Right lobe of liver (tissue), 6 donors: ENCODE measurements around the gene ADISSP. TPM values are rescaled to one million over a fixed set of nuclear protein-coding genes. Genes with fewer than 3 reads are reported as not detected.
A peak's percentile ranks its signal among the peaks of the same experiment; 100 is the strongest.

ENCODE experiments used
- ATAC-seq, 4 donors: fragments of 200-7000 bp; cut with Tn5 transposase; one replicate each; pipeline ENCODE4 v1.9.1; 2020; ENCODE audit warnings: mild to moderate bottlenecking in 4 of 4, moderate library complexity in 4 of 4
- DNase-seq, 3 donors: peaks; one replicate each; pipeline ENCODE4 v3.0.0-alpha.2; 2020
- H3K27ac ChIP-seq, 3 donors: fragments of 200-600 bp; one replicate each; pipeline ENCODE4 v1.8.0; 2022
- H3K27me3 ChIP-seq, 2 donors: fragments of 200-600 bp; one replicate each; pipeline ENCODE4 v1.8.0; 2022
- H3K36me3 ChIP-seq, 4 donors: fragments of 200-600 bp; sonication (generic) in 1 of 4; one replicate each; pipeline versions ENCODE4 v1.5.1 to v1.8.0; 2017 to 2022; ENCODE audit warnings: control low read depth in 1 of 4
- H3K4me1 ChIP-seq, 4 donors: fragments of 200-600 bp; sonication (generic) in 1 of 4; one replicate each; pipeline versions ENCODE4 v1.5.1 to v1.8.0; 2017 to 2022; ENCODE audit warnings: control low read depth in 1 of 4
- H3K4me3 ChIP-seq, 3 donors: fragments of 200-600 bp; one replicate each; pipeline ENCODE4 v1.8.0; 2022
- H3K9me3 ChIP-seq, 4 donors: fragments of 200-600 bp; sonication (generic) in 1 of 4; one replicate each; pipeline versions ENCODE4 v1.5.1 to v1.8.0; 2017 to 2022; ENCODE audit warnings: control low read depth in 1 of 4
- POLR2A ChIP-seq: fragments of 450-650 bp; IDR thresholded peaks from one replicate; pipeline ENCODE4 v1.6.1; 2017; ENCODE audit warnings: antibody characterized with exemption, mild to moderate bottlenecking
- WGBS: methylation state at CpG from one replicate; pipeline ENCODE4 v1.1.6; 2018; ENCODE audit warnings: low coverage, low lambda C conversion rate; ENCODE audit not compliant: insufficient coverage; ENCODE audit errors: missing lambda C conversion rate; 5-methylcytosine and 5-hydroxymethylcytosine counted together
- intact Hi-C, 2 donors: fragments of 100-400 bp; cut with DNase I; formaldehyde crosslinking; loops; one replicate each; pipeline versions ENCODE4 v1.11.2 to v1.14.1; 2022
- total RNA-seq, 6 experiments: library from RNA; depleted of rRNA in 2 of 6; stranded (reverse); fragments of >200 nt in 2 of 6; fragmentation: NEBNext Ultra II Directional in 3 of 6; extraction: Animal tissue kit (Norgen Biotek cat#: 25700) in 3 of 6; gene quantifications; one replicate each; pipeline versions ENCODE4 v1.1.0 to v1.2.4, GENCODE V29; 2016 to 2023
- TF ChIP-seq, protein P1 (sequence below), 4 donors: fragments of 200-600 bp in 3 of 4; fragments of 450-650 bp in 1 of 4; IDR thresholded peaks; one replicate each; pipeline versions ENCODE4 v1.5.1 to v1.8.0; 2016 to 2022; ENCODE audit warnings: antibody characterized with exemption in 4 of 4, mild to moderate bottlenecking in 2 of 4
- donor health status: DM: no; HTN: yes; CAD: no.
- donor health status: DM: no; HTN: no; CAD: no.
- donor health status: DM: no; HTN: no; CAD: no.
- donor health status: DM: no; HTN: yes; CAD: no.
- donor health status: DM: no; HTN: yes; CAD: no.

ADISSP gene
- total RNA-seq, 6 experiments from 2014 or later = 9.6 to 11.7 (median 9.9) TPM

DNA sequence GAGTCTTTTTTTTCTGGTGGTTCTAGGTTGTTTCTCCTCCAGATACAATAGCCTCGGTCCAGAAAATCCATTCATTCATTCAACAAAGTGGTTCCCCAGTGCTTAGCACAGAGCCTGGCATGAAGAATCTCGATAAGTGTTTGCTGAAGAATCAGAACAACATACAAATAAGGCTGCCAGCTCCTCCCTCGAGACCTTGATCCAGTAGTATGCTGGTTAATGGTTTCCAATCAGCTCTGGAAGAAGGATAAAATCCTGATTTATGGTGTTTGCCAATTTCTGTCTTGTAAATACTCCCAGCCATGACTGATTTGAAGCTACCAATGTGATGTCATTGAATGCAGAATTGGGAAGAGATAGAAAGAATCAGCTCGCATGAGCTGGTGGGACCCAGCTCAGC is 31.8 kb downstream of the ADISSP start:
- H3K27ac ChIP-seq = no peak overlapping the region

DNA sequence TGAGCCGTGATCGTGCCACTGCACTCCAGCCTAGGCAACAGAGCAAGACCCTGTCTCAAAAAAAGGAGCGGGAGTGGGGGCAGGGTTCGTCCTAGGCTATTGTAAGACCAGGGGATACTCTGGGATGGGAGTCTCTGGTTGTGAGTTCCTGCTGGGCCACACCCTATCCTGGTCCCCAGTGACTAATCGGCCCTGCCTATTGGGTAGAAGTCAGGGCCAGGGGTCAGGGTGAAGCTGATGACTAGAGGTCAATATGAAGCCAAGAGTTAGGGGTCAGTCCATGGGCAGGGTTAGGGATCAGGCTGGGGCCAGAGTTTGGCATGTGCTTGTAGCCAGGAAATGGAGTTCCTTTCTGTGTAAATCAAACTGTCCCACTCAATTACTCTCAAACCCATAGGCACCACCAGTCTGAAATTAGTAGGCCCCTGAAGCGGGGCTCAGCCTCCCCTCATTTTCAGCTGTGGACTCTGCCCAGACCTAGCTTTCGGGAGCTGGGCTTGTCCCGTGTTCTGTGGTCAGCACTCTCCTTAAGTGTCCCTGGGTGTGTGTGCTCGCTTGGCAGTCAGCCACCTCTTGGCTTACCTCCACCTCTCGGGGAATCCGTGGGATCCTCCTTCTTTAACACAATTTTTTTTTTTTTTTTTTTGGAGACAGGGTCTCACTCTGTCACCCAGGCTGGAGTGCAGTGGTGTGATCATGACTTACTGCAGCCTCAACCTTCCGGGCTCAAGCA is 33.3 kb downstream of the ADISSP start:
- TF ChIP-seq POLR2A = no peak
- TF ChIP-seq, protein P1, sequence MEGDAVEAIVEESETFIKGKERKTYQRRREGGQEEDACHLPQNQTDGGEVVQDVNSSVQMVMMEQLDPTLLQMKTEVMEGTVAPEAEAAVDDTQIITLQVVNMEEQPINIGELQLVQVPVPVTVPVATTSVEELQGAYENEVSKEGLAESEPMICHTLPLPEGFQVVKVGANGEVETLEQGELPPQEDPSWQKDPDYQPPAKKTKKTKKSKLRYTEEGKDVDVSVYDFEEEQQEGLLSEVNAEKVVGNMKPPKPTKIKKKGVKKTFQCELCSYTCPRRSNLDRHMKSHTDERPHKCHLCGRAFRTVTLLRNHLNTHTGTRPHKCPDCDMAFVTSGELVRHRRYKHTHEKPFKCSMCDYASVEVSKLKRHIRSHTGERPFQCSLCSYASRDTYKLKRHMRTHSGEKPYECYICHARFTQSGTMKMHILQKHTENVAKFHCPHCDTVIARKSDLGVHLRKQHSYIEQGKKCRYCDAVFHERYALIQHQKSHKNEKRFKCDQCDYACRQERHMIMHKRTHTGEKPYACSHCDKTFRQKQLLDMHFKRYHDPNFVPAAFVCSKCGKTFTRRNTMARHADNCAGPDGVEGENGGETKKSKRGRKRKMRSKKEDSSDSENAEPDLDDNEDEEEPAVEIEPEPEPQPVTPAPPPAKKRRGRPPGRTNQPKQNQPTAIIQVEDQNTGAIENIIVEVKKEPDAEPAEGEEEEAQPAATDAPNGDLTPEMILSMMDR (IDR thresholded peaks at IDR 0.05) = no peak
- peaks cover 0 to 31% (median 6%) of the 10 kb centered on the region in 4 donors for H3K4me1 ChIP-seq
- H3K27me3 ChIP-seq = no peaks in the 10 kb centered on the region
- ATAC-seq (peak in 3 of 4 donors; percentile 24 to 27 (median 26)), DNase-seq (no peak)
- intact Hi-C loops = no loop called here
- WGBS = 49% methylated on average over 8 of the region's 12 CpGs
- no peaks in the 10 kb centered on the region for H3K36me3 ChIP-seq
- no peaks in the 10 kb centered on the region for H3K9me3 ChIP-seq
- no peak overlapping the region for H3K4me3 ChIP-seq
- no peak overlapping the region for H3K27ac ChIP-seq

More for the DNA sequence above, 31.8 kb downstream of the ADISSP start:
- peak in 1 of 4 donors; percentile 3 for ATAC-seq
- TF ChIP-seq, protein P1 (IDR thresholded peaks at IDR 0.05) = no peak
- no peak for TF ChIP-seq POLR2A
- intact Hi-C loops = no loop called here
- 48% methylated on average over 3 of the region's 4 CpGs for WGBS
- Histone ChIP-seq H3K27me3 (no peaks in the 10 kb centered on the region), H3K9me3 (no peaks in the 10 kb centered on the region), H3K4me1 (peaks cover 0 to 37% (median 6%) of the 10 kb centered on the region in 4 donors), H3K36me3 (no peaks in the 10 kb centered on the region), H3K4me3 (no peak overlapping the region)
- no peak for DNase-seq

GRCh38 chr20:3733119-3733995 is 34.2 kb downstream of the ADISSP start:
- TF ChIP-seq POLR2A = no peak
- TF ChIP-seq, protein P1 (IDR thresholded peaks at IDR 0.05) = no peak
- WGBS = 82% methylated on average over 8 of the region's 20 CpGs
- no peaks in the 10 kb centered on the region for H3K9me3 ChIP-seq
- no peaks in the 10 kb centered on the region for H3K27me3 ChIP-seq
- H3K27ac ChIP-seq = no peak overlapping the region
- DNase-seq (no peak), ATAC-seq (no peak)
- intact Hi-C loops = no loop called here
- H3K4me1 ChIP-seq = peaks cover 0 to 22% (median under 1%) of the 10 kb centered on the region in 4 donors
- peak overlapping the region in 1 of 3 donors; percentile 26 for H3K4me3 ChIP-seq
- no peaks in the 10 kb centered on the region for H3K36me3 ChIP-seq

DNA sequence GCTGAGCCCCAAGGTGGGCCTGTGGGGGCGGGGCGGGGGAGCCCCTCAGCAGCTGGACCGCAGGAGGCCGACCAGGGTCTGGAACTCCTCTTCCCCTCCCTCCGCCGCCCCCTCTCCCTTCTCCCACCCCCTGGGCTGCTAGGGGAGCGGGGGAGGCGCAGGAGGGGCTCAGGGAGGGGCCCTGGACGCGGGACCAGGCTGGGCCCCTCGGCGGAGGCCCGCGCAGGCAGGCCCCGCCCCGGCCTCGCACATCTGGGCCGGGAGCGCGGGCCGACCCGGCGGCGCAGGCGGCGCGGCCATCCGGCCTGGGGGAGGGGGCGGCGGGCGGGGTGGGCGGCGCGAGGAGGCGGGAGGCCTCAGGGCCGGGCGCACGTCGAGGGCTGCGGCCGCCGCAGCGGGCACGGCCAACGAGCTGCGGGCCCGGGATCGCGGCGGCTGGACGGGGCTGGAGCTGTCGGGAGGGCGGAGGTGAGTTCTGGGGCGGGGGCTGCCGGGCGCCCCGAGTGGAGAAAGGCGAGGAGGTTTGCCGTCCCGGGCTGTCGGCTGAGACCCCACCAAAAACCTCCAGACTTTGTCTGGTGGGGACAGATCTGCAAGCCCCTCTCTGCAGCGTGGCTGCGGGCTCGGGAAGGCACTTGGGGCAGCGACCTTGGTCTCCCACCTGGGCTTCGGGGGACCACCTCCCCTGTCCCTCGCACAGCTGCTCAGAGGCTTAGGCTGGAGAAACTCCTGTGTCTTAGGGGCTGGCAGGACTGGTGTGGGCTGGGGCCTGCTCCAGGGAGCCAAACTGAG is 35.0 kb downstream of the ADISSP start, which contains the start of gene HSPA12B:
Gene HSPA12B (plus strand): TSS at position 359 of the 792 bp plus-strand sequence. CDS start 5,990 bp downstream, outside the sequence.
- Histone ChIP-seq H3K27ac (no peak within 1 kb of the TSS), H3K4me3 (peak within 1 kb of the TSS in 1 of 3 donors; percentile 26), H3K4me1 (peaks cover 0 to 15% (median 0%) of the 10 kb centered on the region in 4 donors), H3K27me3 (no peaks in the 10 kb centered on the region), H3K9me3 (no peaks in the 10 kb centered on the region), H3K36me3 (no peaks in the 10 kb centered on the region)
- DNase-seq (no peak), ATAC-seq (no peak)
- intact Hi-C loops = no loop called here
- WGBS = 0% methylated on average over 9 of the region's 67 CpGs
- TF ChIP-seq, protein P1 (IDR thresholded peaks at IDR 0.05) = no peak
- no peak for TF ChIP-seq POLR2A
